Measurements from ENCODE around the gene RFLNA. TPM values are rescaled to one million over a fixed set of nuclear protein-coding genes. Genes with fewer than 3 reads are reported as not detected.
A peak's percentile ranks its signal among the peaks of the same experiment; 100 is the strongest.

Gene RFLNA
- total RNA-seq, 1 donor = 15.9 TPM

DNA sequence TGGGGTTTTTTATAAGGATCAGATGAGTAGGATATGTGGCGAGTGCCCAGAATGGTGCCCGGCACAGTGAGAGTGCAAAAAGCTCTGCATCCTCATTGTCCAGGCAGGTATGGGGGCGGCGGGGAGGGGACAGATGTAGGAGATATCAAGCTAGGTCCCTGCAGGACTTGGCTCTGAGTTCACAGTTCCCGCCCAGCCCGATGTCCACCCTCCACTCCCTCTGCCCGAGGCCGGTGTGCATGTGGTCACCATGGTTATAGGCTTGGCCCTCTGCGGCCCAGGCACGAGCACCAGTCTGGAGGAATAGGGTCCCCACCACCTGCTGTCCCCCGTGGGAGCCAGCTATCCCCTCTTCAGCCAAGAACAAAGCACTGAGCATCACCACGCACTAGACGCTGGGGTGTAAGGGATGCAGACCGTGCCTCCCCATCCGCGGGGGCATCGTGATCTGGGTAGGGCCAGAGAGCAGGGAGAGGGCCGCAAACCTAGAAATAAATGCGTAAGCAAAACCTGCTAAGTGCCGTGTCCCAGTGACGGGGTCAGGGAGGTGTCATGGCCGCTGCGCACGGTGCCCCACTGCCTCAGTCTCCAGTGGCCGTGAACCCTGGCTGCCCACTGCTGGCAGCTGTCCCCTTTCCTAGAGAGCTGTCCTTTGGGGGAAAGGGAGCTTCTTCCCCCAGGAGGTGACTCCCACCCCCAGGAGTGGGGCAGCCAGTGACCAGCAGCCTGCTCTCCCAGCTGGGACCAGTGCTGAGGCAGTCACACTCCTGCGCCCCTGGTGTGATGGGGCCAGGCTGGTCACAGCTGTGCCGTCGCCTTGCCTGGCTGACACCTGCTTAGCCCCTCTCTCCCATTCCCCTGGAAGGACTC lies 12.0 kb downstream of the RFLNA start:
- Histone ChIP-seq H3K9me3 (ENCODE audit: low read depth, low read length) (no peaks in the 10 kb centered on the region), H4K20me1 (ENCODE audit: insufficient read depth, low read length) (no peaks in the 10 kb centered on the region), H3K27ac (ENCODE audit: low read depth, low read length) (no peak overlapping the region), H3K27me3 (ENCODE audit: insufficient read depth, low read length) (no peaks in the 10 kb centered on the region), H3K4me3 (ENCODE audit: insufficient read depth, low read length) (no peak overlapping the region), H3K4me1 (ENCODE audit: insufficient read depth, low read length) (no peaks in the 10 kb centered on the region), H2AFZ (ENCODE audit: low read length) (no peak overlapping the region), H3K79me2 (ENCODE audit: insufficient read depth, low read length) (no peaks in the 10 kb centered on the region), H3K4me2 (ENCODE audit: insufficient read depth, low read length) (no peak overlapping the region), H3K36me3 (ENCODE audit: insufficient read depth, low read length) (no peaks in the 10 kb centered on the region)
- TF ChIP-seq, protein P1, sequence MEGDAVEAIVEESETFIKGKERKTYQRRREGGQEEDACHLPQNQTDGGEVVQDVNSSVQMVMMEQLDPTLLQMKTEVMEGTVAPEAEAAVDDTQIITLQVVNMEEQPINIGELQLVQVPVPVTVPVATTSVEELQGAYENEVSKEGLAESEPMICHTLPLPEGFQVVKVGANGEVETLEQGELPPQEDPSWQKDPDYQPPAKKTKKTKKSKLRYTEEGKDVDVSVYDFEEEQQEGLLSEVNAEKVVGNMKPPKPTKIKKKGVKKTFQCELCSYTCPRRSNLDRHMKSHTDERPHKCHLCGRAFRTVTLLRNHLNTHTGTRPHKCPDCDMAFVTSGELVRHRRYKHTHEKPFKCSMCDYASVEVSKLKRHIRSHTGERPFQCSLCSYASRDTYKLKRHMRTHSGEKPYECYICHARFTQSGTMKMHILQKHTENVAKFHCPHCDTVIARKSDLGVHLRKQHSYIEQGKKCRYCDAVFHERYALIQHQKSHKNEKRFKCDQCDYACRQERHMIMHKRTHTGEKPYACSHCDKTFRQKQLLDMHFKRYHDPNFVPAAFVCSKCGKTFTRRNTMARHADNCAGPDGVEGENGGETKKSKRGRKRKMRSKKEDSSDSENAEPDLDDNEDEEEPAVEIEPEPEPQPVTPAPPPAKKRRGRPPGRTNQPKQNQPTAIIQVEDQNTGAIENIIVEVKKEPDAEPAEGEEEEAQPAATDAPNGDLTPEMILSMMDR (IDR thresholded peaks at IDR 0.05; ENCODE audit: extremely low read depth, low read depth, low read length) = no peak
- peak; percentile 70 for DNase-seq (ENCODE audit: insufficient read length, low spot score, missing footprints)

DNA sequence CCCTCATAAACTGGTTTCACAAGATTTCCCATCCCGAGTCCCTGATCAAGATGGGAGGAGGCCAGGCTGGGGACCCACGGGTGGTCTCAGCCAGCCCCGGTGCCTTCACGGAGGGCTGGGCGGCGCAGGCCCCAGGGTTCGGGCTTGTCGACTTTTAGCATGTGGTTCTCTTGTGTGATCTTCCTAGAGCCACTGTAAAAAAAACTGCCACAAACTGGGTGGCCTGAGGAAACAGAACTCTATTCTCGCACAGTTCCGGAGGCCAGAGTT lies 12.6 kb downstream of the RFLNA start:
- TF ChIP-seq, protein P1 (IDR thresholded peaks at IDR 0.05; ENCODE audit: extremely low read depth, low read depth, low read length) = no peak
- no peaks in the 10 kb centered on the region for H3K79me2 ChIP-seq (ENCODE audit: insufficient read depth, low read length)
- H3K4me1 ChIP-seq (ENCODE audit: insufficient read depth, low read length) = no peaks in the 10 kb centered on the region
- no peaks in the 10 kb centered on the region for H4K20me1 ChIP-seq (ENCODE audit: insufficient read depth, low read length)
- DNase-seq (ENCODE audit: insufficient read length, low spot score, missing footprints) = no peak
- no peak overlapping the region for H3K4me3 ChIP-seq (ENCODE audit: insufficient read depth, low read length)
- no peaks in the 10 kb centered on the region for H3K9me3 ChIP-seq (ENCODE audit: low read depth, low read length)
- H3K27ac ChIP-seq (ENCODE audit: low read depth, low read length) = no peak overlapping the region
- no peaks in the 10 kb centered on the region for H3K36me3 ChIP-seq (ENCODE audit: insufficient read depth, low read length)
- no peak overlapping the region for H3K4me2 ChIP-seq (ENCODE audit: insufficient read depth, low read length)
- H2AFZ ChIP-seq (ENCODE audit: low read length) = no peak overlapping the region
- H3K27me3 ChIP-seq (ENCODE audit: insufficient read depth, low read length) = no peaks in the 10 kb centered on the region

DNA sequence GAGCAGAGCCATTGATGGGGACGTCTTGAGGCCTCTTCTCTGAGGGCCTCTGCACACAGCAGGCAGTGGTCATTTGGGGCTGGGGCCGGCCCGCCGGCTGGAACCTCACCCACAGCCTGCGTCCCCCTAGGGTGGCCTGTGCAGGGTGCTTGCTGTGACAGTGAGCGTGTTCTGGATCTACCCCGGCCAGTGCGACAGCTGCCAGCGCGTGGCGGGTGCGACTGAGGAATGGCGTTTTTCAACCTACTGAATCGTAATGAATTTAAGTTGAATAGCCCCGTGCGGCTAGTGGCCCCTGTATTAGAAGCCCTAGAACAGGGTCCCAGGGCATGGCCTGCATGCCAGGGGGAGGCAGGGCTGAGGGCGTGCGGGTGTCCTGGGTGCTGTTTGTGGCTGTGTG lies 13.8 kb downstream of the RFLNA start:
- no peaks in the 10 kb centered on the region for H4K20me1 ChIP-seq (ENCODE audit: insufficient read depth, low read length)
- no peaks in the 10 kb centered on the region for H3K9me3 ChIP-seq (ENCODE audit: low read depth, low read length)

DNA sequence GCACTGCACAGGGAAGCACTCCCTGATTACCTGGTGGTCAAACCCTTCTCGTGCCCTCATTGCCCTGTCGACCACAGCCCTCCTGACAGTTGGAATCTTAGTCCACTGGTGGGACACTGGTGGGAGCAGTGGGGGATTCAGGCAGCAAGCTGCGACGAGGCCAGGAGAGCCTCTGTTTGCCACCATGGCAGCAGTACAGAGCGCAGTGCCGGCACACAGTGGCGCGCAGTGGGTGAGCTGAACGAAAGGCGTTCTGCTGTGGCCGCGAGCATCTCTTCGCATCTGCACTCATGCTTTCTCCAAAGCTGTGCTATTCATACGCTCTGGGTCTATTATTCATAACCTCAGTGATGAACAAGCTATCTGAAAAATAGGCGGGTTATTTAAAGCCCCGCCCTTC lies 14.3 kb downstream of the RFLNA start:
- Histone ChIP-seq H3K27ac (ENCODE audit: low read depth, low read length) (no peak overlapping the region), H4K20me1 (ENCODE audit: insufficient read depth, low read length) (no peaks in the 10 kb centered on the region), H3K4me1 (ENCODE audit: insufficient read depth, low read length) (no peaks in the 10 kb centered on the region), H3K36me3 (ENCODE audit: insufficient read depth, low read length) (no peaks in the 10 kb centered on the region), H2AFZ (ENCODE audit: low read length) (no peak overlapping the region), H3K4me2 (ENCODE audit: insufficient read depth, low read length) (no peak overlapping the region), H3K79me2 (ENCODE audit: insufficient read depth, low read length) (no peaks in the 10 kb centered on the region), H3K9me3 (ENCODE audit: low read depth, low read length) (no peaks in the 10 kb centered on the region), H3K27me3 (ENCODE audit: insufficient read depth, low read length) (no peaks in the 10 kb centered on the region), H3K4me3 (ENCODE audit: insufficient read depth, low read length) (no peak overlapping the region)
- peak; percentile 59 for DNase-seq (ENCODE audit: insufficient read length, low spot score, missing footprints)
- TF ChIP-seq, protein P1 (IDR thresholded peaks at IDR 0.05; ENCODE audit: extremely low read depth, low read depth, low read length) = no peak

More for the DNA sequence above, 13.8 kb downstream of the RFLNA start:
- Histone ChIP-seq H3K4me2 (ENCODE audit: insufficient read depth, low read length) (no peak overlapping the region), H2AFZ (ENCODE audit: low read length) (no peak overlapping the region), H3K36me3 (ENCODE audit: insufficient read depth, low read length) (no peaks in the 10 kb centered on the region), H3K79me2 (ENCODE audit: insufficient read depth, low read length) (no peaks in the 10 kb centered on the region), H3K4me1 (ENCODE audit: insufficient read depth, low read length) (no peaks in the 10 kb centered on the region), H3K27me3 (ENCODE audit: insufficient read depth, low read length) (no peaks in the 10 kb centered on the region), H3K27ac (ENCODE audit: low read depth, low read length) (no peak overlapping the region), H3K4me3 (ENCODE audit: insufficient read depth, low read length) (no peak overlapping the region)
- TF ChIP-seq, protein P1 (IDR thresholded peaks at IDR 0.05; ENCODE audit: extremely low read depth, low read depth, low read length) = no peak
- no peak for DNase-seq (ENCODE audit: insufficient read length, low spot score, missing footprints)

Data from osteoblast (primary cell).